Fibroblast of lung (primary cell): ENCODE data around the gene CNTN4. TPM values are rescaled to one million over a fixed set of nuclear protein-coding genes. Genes with fewer than 3 reads are reported as not detected.

ENCODE experiments used
- DNase-seq, 2 donors: peaks; one replicate each; pipeline versions ENCODE4 v3.0.0 to v3.0.0-alpha.2; 2010; ENCODE audit warnings: low read depth in 2 of 2
- H2AFZ ChIP-seq: 2 replicates; pipeline ENCODE4 v1.5.1; 2012; ENCODE audit warnings: low read length, control low read depth, inconsistent platforms
- H3K27ac ChIP-seq: 2 replicates; pipeline ENCODE4 v1.5.1; 2011; ENCODE audit warnings: low read length, control low read depth; ENCODE audit not compliant: insufficient read depth
- H3K27me3 ChIP-seq: 2 replicates; pipeline ENCODE4 v1.5.1; 2011; ENCODE audit warnings: mild to moderate bottlenecking, low read length; ENCODE audit not compliant: control insufficient read depth, insufficient read depth
- H3K36me3 ChIP-seq: 2 replicates; pipeline ENCODE4 v1.5.1; 2011; ENCODE audit warnings: low read length; ENCODE audit not compliant: control insufficient read depth, insufficient read depth
- H3K4me1 ChIP-seq: 2 replicates; pipeline ENCODE4 v1.5.1; 2011; ENCODE audit warnings: low read length; ENCODE audit not compliant: control insufficient read depth, insufficient read depth; ENCODE audit errors: extremely low read depth
- H3K4me2 ChIP-seq: 2 replicates; pipeline ENCODE4 v1.5.1; 2011; ENCODE audit warnings: low read length, control low read depth; ENCODE audit not compliant: insufficient read depth; ENCODE audit errors: extremely low read depth
- H3K4me3 ChIP-seq, 4 experiments: fragments of 200-600 bp in 1 of 4; sonication (generic) in 1 of 4; replicated peaks in 1 of 4; 2 replicates each; pipeline ENCODE4 v1.5.1; 2011 to 2016; ENCODE audit warnings: low read length in 4 of 4, low read depth in 3 of 4, mild to moderate bottlenecking in 3 of 4, control low read depth in 2 of 4, inconsistent platforms in 1 of 4, mixed read lengths in 1 of 4; ENCODE audit not compliant: insufficient read depth in 1 of 4; ENCODE audit errors: control extremely low read depth in 1 of 4
- H3K79me2 ChIP-seq: 2 replicates; pipeline ENCODE4 v1.5.1; 2012; ENCODE audit warnings: mild to moderate bottlenecking, low read length, inconsistent platforms; ENCODE audit not compliant: control insufficient read depth, insufficient read depth
- H3K9ac ChIP-seq: 2 replicates; pipeline ENCODE4 v1.5.1; 2011; ENCODE audit warnings: mild to moderate bottlenecking, low read length, control low read depth; ENCODE audit not compliant: insufficient read depth
- H3K9me3 ChIP-seq: 2 replicates; pipeline ENCODE4 v1.5.1; 2012; ENCODE audit warnings: low read depth, low read length; ENCODE audit not compliant: control insufficient read depth, insufficient read depth
- H4K20me1 ChIP-seq: 2 replicates; pipeline ENCODE4 v1.5.1; 2011; ENCODE audit warnings: low read length; ENCODE audit not compliant: control insufficient read depth, insufficient read depth; ENCODE audit errors: extremely low read depth
- EZH2 ChIP-seq: IDR thresholded peaks from 2 replicates; pipeline ENCODE4 v1.5.1; 2012; ENCODE audit warnings: low read length, control low read depth, mild to moderate bottlenecking; ENCODE audit errors: missing control alignments
- polyA plus RNA-seq, 2 donors: library from polyadenylated mRNA; depleted of rRNA in 1 of 2; stranded (reverse) in 1 of 2; unstranded in 1 of 2; fragments of >200 nt; gene quantifications; 2 replicates each; pipeline ENCODE4 v1.2.1, GENCODE V29; 2011 to 2012; ENCODE audit warnings: missing spikeins in 1 of 2
- total RNA-seq: library from RNA; depleted of rRNA; stranded (reverse); fragments of >200 nt; gene quantifications from 2 replicates; pipeline ENCODE4 v1.2.1, GENCODE V29; 2014
- TF ChIP-seq, protein P1 (sequence below), 2 donors: IDR thresholded peaks in 1 of 2; conservative IDR thresholded peaks in 1 of 2; 1 replicate in 1 of 2; 2 replicates in 1 of 2; pipeline ENCODE4 v1.5.1; 2011 to 2012; ENCODE audit warnings: low read length in 2 of 2, control low read depth in 1 of 2, inconsistent platforms in 1 of 2, low read depth in 1 of 2, mild to moderate bottlenecking in 1 of 2

Gene CNTN4
- total and polyA plus RNA-seq, 2 donors (not counting 1 experiment from before 2014, with no cell fraction given) = 0.17 to 0.69 TPM

DNA sequence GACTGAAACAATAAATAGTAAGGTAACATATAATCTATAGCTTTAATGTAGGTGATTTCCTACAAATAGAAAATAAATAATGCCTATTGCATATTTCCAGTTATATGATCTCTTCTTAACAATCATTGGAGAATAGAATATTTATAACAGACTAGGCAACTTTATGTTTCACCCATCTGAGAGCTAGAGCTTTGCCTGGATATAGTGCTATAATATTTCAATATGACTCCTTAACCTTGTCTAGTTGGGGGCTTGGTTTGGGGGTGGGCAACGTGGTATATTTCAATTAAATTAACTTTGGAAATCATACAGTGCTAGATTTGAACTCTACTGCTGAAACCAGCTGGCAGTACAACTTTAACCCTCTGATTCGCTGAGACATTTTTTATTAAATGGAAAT, 265.2 kb downstream of the CNTN4 start:
- H3K27me3 ChIP-seq = no peaks in the 10 kb centered on the region
- no peaks in the 10 kb centered on the region for H4K20me1 ChIP-seq
- H3K9me3 ChIP-seq = no peaks in the 10 kb centered on the region
- TF ChIP-seq, protein P1, sequence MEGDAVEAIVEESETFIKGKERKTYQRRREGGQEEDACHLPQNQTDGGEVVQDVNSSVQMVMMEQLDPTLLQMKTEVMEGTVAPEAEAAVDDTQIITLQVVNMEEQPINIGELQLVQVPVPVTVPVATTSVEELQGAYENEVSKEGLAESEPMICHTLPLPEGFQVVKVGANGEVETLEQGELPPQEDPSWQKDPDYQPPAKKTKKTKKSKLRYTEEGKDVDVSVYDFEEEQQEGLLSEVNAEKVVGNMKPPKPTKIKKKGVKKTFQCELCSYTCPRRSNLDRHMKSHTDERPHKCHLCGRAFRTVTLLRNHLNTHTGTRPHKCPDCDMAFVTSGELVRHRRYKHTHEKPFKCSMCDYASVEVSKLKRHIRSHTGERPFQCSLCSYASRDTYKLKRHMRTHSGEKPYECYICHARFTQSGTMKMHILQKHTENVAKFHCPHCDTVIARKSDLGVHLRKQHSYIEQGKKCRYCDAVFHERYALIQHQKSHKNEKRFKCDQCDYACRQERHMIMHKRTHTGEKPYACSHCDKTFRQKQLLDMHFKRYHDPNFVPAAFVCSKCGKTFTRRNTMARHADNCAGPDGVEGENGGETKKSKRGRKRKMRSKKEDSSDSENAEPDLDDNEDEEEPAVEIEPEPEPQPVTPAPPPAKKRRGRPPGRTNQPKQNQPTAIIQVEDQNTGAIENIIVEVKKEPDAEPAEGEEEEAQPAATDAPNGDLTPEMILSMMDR (conservative IDR thresholded peaks at IDR 0.05 in 1 of 2, IDR thresholded peaks at IDR 0.05 in 1 of 2; ENCODE audit: low read depth in 1 of 2, low read length in 2 of 2) = no peak
- TF ChIP-seq EZH2 = no peak
- no peak for DNase-seq
- no peak overlapping the region for H3K9ac ChIP-seq
- no peak overlapping the region for H3K27ac ChIP-seq
- no peaks in the 10 kb centered on the region for H3K79me2 ChIP-seq
- no peak overlapping the region for H3K4me3 ChIP-seq
- no peaks in the 10 kb centered on the region for H3K36me3 ChIP-seq
- no peak overlapping the region for H2AFZ ChIP-seq
- H3K4me1 ChIP-seq = no peaks in the 10 kb centered on the region
- no peak overlapping the region for H3K4me2 ChIP-seq

DNA sequence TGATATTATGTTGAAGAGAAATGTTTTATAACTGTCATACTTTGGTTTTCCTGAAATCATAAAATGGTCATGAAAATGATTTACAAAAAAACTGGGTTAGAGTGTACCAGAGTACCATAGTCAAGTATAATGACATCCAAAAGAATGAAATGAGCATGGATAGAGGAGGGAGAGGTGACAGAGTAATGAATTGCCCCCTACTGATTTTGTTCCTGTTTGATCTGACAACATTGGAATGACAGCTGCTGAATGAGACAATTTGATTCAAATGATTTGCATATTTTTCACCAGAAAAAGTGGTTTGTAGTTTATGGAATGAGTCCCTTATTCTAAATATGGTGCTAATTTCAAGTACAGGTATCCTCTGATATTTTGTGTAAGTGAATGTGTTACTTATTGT, 271.7 kb downstream of the CNTN4 start:
- no peak for TF ChIP-seq EZH2
- TF ChIP-seq, protein P1 (conservative IDR thresholded peaks at IDR 0.05 in 1 of 2, IDR thresholded peaks at IDR 0.05 in 1 of 2; ENCODE audit: low read depth in 1 of 2, low read length in 2 of 2) = no peak
- Histone ChIP-seq H3K36me3 (no peaks in the 10 kb centered on the region), H3K79me2 (no peaks in the 10 kb centered on the region), H2AFZ (no peak overlapping the region), H3K9ac (no peak overlapping the region), H3K27me3 (no peaks in the 10 kb centered on the region), H3K27ac (no peak overlapping the region), H4K20me1 (no peaks in the 10 kb centered on the region), H3K4me2 (no peak overlapping the region), H3K9me3 (no peaks in the 10 kb centered on the region), H3K4me3 (no peak overlapping the region), H3K4me1 (no peaks in the 10 kb centered on the region)
- DNase-seq = no peak

DNA sequence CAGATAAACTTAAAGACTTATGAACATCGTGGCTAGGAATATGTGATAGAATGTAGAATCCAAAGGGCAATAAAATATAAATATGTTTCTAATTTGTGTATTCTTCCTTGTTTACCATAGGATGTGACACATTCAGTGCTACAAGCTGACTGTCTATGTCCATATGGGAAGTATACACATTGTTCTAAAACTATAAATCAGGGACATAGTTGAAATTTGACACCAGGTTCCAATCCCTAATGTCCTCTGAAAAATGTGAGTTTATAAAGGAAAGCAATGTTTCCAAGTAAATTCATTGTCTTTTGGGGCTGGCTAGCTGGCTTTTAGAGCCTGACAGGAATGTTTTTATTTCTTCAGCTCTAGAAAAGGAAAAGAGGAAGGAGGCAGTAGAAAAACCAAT, 273.6 kb downstream of the CNTN4 start:
- Histone ChIP-seq H2AFZ (no peak overlapping the region), H3K36me3 (no peaks in the 10 kb centered on the region), H3K4me3 (no peak overlapping the region), H3K27me3 (no peaks in the 10 kb centered on the region), H3K27ac (no peak overlapping the region), H4K20me1 (no peaks in the 10 kb centered on the region), H3K79me2 (no peaks in the 10 kb centered on the region), H3K9ac (no peak overlapping the region), H3K4me2 (no peak overlapping the region), H3K9me3 (no peaks in the 10 kb centered on the region), H3K4me1 (no peaks in the 10 kb centered on the region)
- no peak for DNase-seq
- TF ChIP-seq, protein P1 (conservative IDR thresholded peaks at IDR 0.05 in 1 of 2, IDR thresholded peaks at IDR 0.05 in 1 of 2; ENCODE audit: low read depth in 1 of 2, low read length in 2 of 2) = no peak
- no peak for TF ChIP-seq EZH2
